Measurements from ENCODE around the gene PECR.

The PECR gene

DNA sequence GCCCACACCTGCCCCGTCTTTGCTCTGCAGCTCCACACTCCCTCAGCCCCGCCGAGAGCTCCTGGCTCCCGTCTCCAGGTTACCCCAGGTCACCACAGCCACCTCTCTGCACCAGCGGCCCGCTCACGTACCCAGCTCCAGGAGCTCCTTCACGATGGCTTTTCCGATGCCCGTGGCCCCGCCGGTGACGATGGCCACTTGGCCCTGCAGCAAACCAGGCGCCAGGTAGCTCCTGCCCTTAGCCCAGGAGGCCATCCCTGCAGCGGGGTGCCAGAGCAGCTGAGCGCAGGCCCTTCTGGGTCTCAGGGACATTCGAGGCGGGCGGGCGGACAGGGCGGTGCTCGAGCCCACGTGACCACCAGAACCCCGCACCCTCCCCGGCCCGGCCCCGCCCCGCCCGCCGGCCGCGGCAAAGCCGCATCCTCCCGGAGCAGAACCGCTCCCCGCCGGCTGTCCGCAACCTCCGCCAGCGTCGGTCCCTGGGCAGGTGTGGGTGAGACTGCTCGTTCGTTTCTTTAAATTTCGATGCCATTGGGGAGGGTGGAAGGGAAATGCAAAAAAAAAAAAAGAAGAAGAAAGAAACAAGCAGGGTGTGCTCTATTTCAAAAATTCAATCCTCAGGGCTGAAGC is at the start of gene PECR, which contains the start of gene TMEM169:
TSS of gene PECR (minus strand) at position 323 of the 630 bp plus-strand sequence. CDS start at position 255, 68 bp downstream.
TSS of gene TMEM169 (plus strand) at position 433 of the 630 bp plus-strand sequence. CDS start 14,045 bp downstream, outside the sequence.
- peak; percentile 54 for DNase-seq

DNA sequence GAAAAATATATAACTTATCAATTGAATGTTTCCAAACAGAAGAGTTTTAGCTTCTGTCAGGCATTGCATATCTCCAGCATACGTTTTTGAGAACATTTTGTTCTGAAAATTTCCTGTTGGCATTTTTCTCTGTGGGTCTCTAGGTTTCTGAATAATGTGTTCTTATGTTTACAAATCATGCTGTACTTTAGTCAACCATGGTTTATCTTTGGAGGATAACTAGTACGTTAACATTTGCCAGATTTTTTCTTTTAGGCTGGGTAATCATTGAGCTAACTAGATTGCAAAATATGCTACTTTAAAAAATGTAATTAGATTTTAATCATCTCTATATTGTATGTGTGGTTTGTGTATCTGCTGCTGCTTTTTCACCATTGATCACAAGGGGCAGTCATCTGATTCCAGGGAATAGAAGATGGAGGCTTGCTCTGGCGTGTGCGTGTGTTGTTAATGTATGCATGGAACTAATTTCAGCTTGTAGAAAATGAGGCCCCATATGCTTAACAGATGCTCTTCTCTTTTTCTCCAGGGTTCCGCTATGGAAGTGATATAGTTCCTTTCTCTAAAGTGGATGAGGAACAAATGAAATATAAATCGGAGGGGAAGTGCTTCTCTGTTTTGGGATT is 48.9 kb upstream of the PECR start:
- no peak for DNase-seq

DNA sequence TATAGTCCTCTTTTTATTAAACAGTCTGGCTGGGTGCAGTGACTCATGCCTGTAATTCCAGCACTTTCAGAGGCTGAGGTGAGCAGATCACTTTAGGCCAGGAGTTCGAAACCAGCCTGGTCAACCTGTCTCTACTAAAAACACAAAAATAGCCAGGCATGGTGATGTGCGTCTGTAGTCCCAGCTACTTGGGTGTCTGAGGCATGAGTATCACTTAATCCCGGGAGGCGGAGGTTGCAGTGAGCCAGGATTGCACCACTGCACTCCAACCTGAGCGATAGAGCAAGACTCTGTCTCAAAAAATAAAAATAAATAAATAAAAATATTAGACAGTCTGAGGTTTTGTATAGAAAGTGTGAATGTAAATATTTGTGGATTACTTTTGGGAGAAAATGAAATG is 45.3 kb upstream of the PECR start:
- no peak for DNase-seq

DNA sequence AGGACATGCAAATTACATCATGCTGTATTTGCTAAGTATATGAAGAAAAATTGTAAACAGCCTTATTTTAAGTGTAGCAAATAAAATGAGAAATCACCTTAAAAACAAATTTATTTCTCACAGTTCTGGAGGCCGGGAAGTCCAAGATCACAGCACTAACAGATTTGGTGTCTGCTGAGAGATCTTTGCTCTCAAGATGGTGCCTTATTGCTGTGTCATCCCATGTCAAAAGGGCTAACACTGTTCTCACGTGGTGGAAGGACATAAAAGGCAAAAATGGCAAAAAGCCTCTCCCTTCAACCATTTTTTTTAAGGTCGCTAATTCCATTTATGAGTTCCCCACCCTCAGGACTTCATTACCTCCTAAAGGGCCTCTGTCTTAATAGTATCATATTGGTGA is 39.6 kb upstream of the PECR start:
- no peak for DNase-seq

DNA sequence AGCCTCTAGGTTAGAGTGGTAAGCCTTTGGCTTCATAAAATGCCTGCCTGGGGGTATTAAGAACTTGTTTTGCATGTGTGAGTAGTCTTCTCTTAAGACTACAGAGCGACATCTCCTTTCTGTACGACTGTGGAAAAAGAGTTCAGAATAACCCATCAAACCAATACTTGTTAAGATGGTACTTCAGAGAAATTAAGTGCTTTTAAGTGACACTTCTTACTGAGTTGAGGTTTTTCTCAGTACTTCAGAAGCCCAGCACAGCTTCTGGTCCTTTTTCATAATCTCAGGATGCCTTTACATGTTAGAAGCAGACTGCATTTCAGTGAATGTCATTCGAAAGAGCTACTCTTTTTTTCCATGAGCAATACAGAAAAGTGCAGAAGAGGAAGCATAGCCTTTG is 38.4 kb upstream of the PECR start:
- no peak for DNase-seq

DNA sequence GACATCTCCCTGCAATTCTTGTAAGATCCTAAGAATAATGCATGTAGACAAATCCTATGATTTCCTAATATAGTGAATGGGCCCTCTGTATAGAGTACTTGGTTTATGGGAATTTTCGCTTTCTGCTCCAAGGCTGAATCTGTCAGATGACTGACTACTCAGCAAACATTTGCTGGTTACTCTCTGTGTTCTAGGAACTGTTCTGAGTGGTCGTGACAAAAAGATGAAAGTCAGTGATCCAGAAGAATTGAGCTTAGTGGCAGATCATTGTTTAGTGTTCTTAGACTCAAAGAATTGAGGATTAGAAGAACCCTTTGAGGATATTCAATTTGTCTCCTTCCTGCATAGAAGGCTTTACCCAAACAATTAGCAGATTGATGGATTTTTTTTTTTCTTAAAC is 37.5 kb upstream of the PECR start:
- DNase-seq = no peak

DNA sequence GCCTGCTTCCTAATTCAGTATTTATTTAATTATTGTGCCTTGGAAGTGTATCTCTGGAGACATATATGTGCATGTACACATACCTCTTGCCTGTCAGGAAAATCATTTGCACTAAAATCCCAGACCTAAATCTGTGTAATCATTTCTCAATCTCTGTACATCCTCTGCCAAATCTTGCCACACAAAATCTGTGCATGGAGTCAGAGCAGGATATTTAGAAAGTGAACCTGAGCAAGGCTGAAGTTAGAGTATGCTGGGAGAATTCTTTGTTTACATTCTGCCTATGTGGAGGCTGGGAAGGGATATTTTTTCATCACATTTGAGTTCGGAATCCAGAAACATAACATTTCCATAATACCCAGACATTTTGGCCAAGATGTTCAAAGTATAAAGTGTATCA is 36.9 kb upstream of the PECR start:
- DNase-seq = no peak

DNA sequence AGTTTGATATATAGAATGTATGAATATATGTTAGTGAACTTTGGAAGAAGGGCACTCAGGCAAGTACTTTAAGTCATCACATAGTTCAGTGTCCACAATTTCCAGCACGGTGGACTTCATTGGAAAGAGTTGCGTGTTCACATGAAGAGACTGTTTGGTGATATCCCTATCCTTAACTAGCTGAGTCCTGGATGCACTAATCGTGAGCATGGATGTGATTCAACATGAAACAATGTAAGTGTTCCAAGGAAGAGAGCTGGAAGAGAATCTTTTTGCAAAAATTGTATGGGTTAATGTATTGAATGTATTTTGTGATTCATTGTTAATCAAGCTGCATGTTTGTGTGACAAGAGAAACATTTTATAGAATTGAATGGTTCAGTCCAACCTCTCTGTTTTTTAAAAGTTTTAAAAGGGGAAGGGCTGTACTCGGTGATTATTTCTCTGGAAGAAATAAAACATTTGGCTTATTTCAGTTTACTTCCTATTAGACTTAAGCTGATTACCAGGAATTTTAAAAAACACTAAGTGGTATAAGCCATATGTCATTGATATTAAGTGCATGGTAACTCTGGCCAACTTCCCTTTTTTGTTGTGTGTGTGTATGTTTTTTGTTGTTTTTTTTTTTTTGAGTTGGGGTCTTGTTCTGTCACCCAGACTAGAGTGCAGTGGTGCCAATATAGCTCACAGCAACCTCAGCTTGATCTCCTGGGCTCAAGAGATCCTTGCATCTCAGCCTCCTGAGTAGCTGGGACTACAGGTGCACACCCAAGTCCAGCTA is 36.1 kb upstream of the PECR start:
- no peak for DNase-seq

DNA sequence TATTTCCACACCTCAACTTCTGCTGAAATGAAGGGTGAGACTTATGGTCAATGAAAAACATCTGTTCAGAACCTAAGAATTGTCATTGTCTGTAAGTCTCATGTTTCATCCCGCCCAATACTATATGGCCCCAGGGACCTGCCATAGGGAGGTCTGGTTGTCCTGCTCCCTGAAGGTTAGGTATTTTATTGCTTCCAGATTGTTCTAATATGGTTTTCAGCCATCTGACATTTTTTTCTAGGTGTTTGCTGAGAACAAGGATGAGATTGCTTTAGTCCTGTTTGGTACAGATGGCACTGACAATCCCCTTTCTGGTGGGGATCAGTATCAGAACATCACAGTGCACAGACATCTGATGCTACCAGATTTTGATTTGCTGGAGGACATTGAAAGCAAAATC is 34.8 kb upstream of the PECR start:
- DNase-seq = no peak

DNA sequence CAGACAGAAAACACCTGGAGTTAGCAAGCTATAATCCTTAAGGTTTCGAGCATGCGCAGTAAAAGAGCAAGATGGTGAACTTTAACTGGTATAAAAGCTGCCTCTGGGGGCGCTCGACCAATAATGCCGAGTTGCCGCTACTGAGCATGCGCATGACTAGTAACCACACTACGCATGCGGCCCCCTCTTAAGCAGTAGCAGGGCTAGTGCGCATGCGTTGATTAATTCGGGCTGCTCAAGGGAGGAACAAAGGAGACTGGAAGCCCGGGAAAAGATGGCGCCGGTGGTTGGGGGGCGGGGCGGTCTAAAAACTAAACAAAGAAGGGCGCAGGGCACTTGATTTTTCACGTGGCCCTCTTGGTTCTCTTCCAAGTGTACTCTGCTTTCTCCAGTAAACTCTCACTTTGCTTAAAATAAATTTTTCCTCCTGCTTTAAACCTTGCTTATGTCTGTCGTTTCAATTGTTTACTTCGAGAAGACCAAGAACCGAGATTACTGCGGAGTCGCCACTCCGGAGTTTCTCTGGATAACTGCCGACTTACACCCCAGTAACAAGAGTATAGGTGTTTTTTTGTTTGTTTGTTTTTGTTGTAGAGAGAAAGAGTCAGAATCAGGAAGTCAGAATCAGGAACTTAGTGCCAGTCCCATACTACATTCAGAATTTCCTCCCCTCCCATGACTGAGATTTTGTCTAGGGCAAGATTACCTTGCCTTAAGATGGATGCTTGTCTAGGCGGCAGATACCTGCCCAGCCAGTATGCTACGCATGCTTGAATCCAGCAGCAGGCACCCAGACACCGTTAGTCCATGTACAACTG is 33.3 kb upstream of the PECR start:
- DNase-seq = peak; percentile 96

DNA sequence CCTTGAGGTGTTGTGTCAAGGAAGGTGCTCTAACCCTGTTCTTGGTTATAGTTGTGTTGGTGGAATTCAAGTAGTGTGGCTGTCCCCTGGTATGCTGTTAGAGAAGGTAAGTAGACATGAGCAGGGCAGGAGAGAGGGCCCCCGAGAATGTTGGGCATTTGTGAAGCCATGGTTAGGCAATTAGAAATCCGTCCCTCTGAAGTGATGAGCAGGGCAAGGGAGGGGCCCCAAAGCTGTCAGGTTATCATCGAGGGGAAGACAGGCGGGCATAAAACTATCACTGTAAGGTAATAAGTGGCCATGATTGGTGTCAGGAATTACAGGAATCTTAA is 32.7 kb upstream of the PECR start:
- DNase-seq = no peak

DNA sequence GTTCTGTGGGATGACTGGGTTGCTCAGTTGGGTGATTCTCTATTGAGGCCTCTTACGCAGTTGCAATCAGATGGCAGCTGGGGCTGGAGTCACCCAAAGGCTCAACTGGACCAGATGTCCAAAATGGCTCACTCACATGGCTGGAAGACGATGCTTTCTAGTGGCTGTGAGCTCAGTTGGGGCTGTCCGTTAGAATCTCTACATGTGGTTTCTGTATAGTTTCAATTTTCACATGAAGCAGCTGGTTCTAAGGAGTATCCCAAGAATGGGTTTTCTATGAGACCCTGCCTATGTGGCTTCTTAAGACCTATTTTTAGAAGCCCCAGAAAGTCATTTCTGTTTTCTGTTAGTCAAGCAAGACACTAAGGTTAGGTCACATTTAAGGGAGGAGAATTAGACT is 32.0 kb upstream of the PECR start:
- DNase-seq = no peak

DNA sequence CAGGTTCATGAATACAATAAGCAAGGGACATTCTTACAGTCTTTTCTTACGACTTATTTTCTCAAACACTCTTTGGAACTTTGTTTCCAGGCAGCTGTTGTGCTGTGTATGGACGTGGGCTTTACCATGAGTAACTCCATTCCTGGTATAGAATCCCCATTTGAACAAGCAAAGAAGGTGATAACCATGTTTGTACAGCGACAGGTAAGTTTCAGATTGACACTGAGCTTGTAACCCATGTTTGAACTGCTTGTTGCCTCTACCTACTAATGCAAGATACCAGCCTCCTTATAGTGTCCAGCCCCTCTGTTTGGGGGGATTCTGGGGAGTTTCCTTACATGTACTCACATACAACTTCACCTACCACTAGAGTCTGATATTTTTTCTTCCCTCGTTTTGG is 31.3 kb upstream of the PECR start:
- DNase-seq = no peak

DNA sequence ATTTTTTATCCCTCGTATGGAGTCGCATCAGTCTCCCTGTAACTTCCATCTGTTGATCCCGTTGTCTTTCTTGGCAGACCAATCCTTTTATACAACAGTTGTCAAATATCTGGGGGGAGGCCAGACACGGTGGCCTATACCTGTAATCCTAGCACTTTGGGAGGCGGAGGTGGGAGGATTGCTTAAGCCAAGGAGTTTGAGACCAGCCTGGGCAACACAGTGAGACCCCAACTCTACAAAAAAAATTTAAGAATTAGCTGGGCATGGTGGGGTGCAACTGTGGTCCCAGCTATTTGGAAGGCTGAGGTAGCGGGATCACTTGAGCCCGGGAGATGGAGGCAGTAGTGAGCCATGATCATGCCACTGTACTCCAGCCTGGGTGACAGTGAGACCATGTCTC is 29.5 kb upstream of the PECR start:
- no peak for DNase-seq

DNA sequence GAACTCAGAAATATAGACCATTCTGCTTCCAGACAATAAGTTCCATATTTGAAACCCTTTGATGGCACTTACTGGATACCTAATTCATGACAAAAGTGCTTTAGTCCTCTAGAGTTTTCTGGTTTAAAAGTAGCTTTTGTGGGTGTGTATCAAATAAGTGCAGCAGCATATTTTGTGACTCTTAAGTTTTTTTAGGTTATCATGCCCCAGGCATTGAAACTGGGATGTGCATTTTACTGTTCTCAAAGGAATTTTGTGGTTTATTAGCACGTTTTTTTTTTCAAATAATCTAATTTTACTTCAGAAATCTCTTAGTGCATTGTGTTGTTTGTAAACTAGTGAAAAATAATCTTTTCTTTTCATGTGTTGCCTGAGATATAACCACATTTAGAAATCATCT is 29.0 kb upstream of the PECR start:
- DNase-seq = no peak

DNA sequence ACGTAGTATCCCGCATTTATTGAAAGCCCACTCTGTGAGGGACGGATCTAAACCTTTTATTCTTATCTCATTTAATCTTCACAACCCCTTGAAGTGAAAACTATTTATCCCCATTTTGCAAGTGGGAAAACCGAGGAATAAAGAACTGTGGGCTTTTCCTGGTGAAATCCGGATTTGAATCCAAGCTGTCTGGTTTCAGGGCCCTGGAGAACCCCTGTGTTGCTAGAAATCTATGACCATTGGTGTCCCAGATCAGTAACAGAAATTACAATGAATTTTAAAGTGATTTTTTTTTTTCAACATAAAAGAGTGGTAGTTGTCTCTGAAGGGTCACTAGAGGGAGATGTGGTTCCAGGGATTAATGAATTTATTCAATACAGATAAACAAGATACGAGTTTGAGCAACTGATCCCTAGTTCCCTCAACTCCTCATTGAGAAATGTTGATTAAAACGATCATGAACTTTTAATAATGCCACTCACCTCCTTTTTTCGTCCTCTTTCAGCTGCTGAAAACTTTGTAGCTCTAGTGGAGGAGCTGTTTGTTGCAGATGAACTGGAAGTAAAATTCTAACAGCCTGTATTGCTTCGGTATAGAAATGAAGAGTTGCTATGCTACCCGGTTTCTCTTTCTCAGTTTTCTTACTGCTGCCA is 28.5 kb upstream of the PECR start:
- no peak for DNase-seq

DNA sequence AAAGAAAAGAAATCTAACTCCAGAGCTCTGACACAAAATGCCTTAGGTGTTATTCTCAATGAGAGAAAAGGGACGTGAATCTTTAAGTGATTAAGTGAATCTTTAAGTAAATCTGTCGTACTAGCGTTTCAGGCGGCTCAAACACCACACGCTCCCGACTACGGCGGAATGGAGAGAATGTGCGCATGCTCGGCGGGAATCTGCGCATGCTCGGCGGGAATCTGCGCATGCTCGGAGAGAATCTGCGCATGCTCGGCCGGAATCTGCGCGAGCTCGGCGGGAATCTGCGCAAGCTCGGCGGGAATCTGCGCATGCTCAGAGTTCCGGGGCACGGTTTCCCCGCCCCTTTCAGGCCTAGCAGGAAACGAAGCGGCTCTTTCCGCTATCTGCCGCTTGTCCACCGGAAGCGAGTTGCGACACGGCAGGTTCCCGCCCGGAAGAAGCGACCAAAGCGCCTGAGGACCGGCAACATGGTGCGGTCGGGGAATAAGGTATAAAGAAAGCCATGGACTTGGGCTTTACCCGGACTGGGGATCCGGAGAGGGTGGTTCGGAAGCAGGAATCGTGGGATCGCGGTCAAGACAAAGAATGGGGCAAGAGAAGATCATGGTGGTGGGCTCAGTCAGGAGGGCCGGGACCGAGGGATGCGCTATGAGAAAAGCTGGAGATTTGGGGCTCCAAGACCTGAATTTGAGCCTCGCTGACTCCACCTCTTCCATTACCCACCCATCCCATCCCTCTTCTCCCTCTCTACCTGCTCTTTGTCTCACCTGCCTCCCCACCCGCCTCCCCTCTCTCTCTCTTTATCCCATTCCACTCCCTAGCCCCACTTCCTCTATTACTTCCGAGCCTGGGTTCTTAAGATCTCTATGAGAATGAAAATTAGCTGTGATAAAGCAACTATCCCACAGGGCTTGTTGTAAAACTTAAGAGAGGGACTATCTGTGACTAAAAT is 27.6 kb upstream of the PECR start, which contains the start of gene XRCC5:
TSS of gene XRCC5 (plus strand) at position 382 of the 955 bp plus-strand sequence. CDS start at position 471, 89 bp downstream.
- peak; percentile 96 for DNase-seq

DNA sequence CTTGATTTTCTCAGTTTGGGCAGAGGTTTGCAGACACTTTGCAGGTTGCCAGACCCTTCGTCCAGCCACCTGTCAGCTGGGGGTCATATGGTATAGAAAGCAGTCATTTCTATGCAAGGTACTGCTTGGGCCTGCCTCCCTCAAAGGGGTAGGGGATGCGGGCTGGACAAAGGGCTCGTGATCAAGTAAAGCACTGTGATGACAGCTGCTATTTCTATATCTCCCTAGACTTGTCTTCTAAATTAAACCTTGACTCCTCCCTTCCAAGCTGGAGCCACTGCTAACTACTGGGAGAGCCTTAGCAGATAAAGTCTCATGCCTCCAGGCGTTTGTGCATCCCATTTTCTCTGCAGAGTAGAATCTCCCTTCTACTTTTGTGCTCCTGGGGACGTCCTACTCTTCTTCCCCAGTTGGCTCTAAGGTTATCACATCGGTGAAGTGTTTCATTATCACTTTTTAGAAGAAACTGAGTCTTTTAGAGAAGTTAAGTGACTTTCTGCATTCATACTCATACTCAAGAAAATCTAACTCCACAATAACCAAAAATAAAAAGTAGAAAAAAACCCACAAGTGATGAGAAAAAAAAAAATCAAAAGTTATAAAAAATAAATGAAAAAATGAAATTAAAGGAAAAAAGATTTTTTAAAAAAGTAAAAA is 26.8 kb upstream of the PECR start:
- no peak for DNase-seq

DNA sequence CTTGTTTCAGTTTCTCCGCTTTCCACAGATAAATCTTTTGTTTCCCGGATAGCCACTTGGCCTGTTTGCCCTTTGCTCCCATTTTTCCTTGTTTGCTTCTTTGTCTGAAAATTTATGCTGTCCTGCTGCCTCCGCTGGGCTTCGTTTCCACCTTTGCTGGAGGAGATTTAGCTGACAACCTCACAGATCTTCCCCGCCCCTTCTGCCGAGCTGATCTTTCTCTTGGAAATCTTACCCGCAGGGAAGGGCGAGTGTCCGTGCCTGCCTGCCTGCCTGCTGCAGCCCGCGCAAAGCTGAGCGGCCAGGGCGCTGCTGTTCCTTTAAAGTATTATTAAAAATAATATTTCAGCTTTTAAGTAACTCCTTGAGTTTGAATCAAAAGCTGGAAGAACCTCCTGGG is 26.2 kb upstream of the PECR start:
- DNase-seq = no peak

DNA sequence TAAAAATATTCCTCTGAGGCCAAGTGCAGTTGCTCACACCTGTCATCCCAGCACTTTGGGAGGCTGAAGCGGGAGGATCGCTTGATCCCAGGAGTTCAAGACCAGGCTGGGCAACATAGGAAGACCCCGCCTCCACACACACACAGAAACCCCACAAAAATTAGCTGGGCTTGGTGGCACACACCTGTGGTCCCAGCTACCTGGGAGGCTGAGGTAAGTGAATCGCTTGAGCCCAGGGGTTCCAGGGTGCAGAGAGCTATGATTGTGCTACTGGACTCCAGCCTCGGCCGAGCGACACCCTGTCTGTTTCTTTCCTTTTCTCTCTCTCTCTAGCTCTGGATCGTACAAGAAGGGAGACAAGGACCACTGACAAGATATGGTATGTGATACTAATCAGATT is 25.7 kb upstream of the PECR start:
- no peak for DNase-seq

DNA sequence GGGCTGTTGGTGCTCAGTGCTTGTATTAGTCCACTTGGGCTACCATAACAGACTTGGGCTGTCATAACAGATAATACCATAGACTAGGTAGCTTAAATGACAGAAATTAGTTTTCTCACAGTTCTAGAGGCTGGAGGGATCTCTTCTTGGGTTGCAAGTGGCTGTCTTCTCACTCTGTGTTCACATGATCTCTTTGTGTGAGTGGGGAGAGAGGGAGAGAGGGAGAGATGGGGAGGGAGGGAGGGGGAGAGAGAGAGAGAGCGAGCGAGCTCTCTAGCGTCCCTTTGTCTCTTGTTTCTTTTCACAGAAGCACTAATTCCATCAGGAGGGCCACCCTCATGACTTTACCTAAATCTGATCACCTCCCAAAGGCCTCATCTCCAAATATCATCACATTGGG is 23.1 kb upstream of the PECR start:
- DNase-seq = no peak

All from GDM1 (cell line).